Body of pancreas (tissue), 4 donors: ENCODE measurements around the gene WDR77.

Experiments used
- CTCF ChIP-seq, 7 experiments: fragments of 450-650 bp in 4 of 7; fragments of 200-600 bp in 3 of 7; sonication (generic) in 3 of 7; IDR thresholded peaks; one replicate each; pipeline ENCODE4 v1.5.1; 2016 to 2019; ENCODE audit warnings: antibody characterized with exemption in 7 of 7
- POLR2A ChIP-seq, 3 donors: fragments of 450-650 bp; IDR thresholded peaks; one replicate each; pipeline ENCODE4 v1.6.1; 2016; ENCODE audit warnings: antibody characterized with exemption in 3 of 3, mild to moderate bottlenecking in 2 of 3

- TF ChIP-seq CTCF (IDR thresholded peaks at IDR 0.05) (no peak), POLR2A (IDR thresholded peaks at IDR 0.05) (no peak)
Observed at GRCh38 chr1:111480674-111481073, 31.6 kb upstream of the WDR77 start.
